HFFc6 (cell line): ENCODE results near the gene NOSIP. TPM values are rescaled to one million over a fixed set of nuclear protein-coding genes. Genes with fewer than 3 reads are reported as not detected.

Source experiments
- DNase-seq: peaks from one replicate; pipeline ENCODE4 v3.0.0-alpha.2; 2018
- H3K27ac Mint-ChIP-seq: 2 replicates; pipeline ENCODE4 v1.8.0; 2020; ENCODE audit warnings: mild to moderate bottlenecking, mixed read lengths
- H3K27me3 Mint-ChIP-seq: 2 replicates; pipeline ENCODE4 v1.8.0; 2021; ENCODE audit warnings: mild to moderate bottlenecking, moderate library complexity, mixed read lengths; ENCODE audit not compliant: insufficient read depth
- H3K36me3 Mint-ChIP-seq: 2 replicates; pipeline ENCODE4 v1.8.0; 2021; ENCODE audit warnings: low read depth, mixed read lengths
- H3K4me1 Mint-ChIP-seq: 2 replicates; pipeline ENCODE4 v1.8.0; 2020; ENCODE audit warnings: low read depth, mixed read lengths
- H3K4me3 Mint-ChIP-seq: 2 replicates; pipeline ENCODE4 v1.8.0; 2020; ENCODE audit warnings: mild to moderate bottlenecking, moderate library complexity, mixed read lengths
- H3K9me3 Mint-ChIP-seq: 2 replicates; pipeline ENCODE4 v1.8.0; 2020; ENCODE audit warnings: mild to moderate bottlenecking, mixed read lengths
- CTCF ChIP-seq: fragments of 200-600 bp; sonication (generic); IDR thresholded peaks from 2 replicates; pipeline ENCODE4 v1.5.0; 2021; ENCODE audit warnings: antibody characterized with exemption, mild to moderate bottlenecking
- total RNA-seq, 6 experiments: library from RNA; stranded (reverse); fragmentation: NEBNext Ultra II Directional; extraction: Animal tissue kit (Norgen Biotek cat#: 25700); gene quantifications; 2 replicates in 1 of 6; 3 replicates in 5 of 6; pipeline ENCODE4 v1.2.3, GENCODE V29; 2021

The NOSIP gene
- total RNA-seq, 6 experiments from 2014 or later = 66.0 to 79.7 (median 72.4) TPM

GRCh38 chr19:49597703-49597974 lies 17.3 kb upstream of the NOSIP start:
- peaks cover 17% of the 10 kb centered on the region for H3K4me1 Mint-ChIP-seq
- DNase-seq = no peak
- H3K36me3 Mint-ChIP-seq = peaks cover 14% of the 10 kb centered on the region; the same call in 1 of the 2 replicates
- H3K9me3 Mint-ChIP-seq = no peaks in the 10 kb centered on the region
- no peak overlapping the region for H3K27ac Mint-ChIP-seq
- no peaks in the 10 kb centered on the region; the same call in 1 of the 2 replicates for H3K27me3 Mint-ChIP-seq
- no peak overlapping the region for H3K4me3 Mint-ChIP-seq
- no peak for TF ChIP-seq CTCF

- Mint-ChIP-seq H3K9me3 (no peaks in the 10 kb centered on the region), H3K4me1 (peaks cover 20% of the 10 kb centered on the region), H3K36me3 (peaks cover 16% of the 10 kb centered on the region; the same call in 1 of the 2 replicates), H3K4me3 (no peak overlapping the region), H3K27ac (no peak overlapping the region), H3K27me3 (no peaks in the 10 kb centered on the region; the same call in 1 of the 2 replicates)
- peak; percentile 34 for TF ChIP-seq CTCF
- no peak for DNase-seq
Observed at GRCh38 chr19:49596954-49597702, 16.8 kb upstream of the NOSIP start.

GRCh38 chr19:49596407-49596806 lies 16.1 kb upstream of the NOSIP start:
- Mint-ChIP-seq H3K27ac (no peak overlapping the region), H3K4me1 (peaks cover 20% of the 10 kb centered on the region), H3K9me3 (no peaks in the 10 kb centered on the region), H3K36me3 (peaks cover 16% of the 10 kb centered on the region; the same call in 1 of the 2 replicates), H3K27me3 (no peaks in the 10 kb centered on the region), H3K4me3 (no peak overlapping the region)
- no peak for DNase-seq
- no peak for TF ChIP-seq CTCF

GRCh38 chr19:49595819-49596404 lies 15.6 kb upstream of the NOSIP start:
- no peaks in the 10 kb centered on the region for H3K27me3 Mint-ChIP-seq
- no peak for DNase-seq
- H3K27ac Mint-ChIP-seq = no peak overlapping the region
- H3K4me1 Mint-ChIP-seq = peaks cover 20% of the 10 kb centered on the region
- peaks cover 16% of the 10 kb centered on the region; the same call in 1 of the 2 replicates for H3K36me3 Mint-ChIP-seq
- no peak overlapping the region for H3K4me3 Mint-ChIP-seq
- no peak for TF ChIP-seq CTCF
- H3K9me3 Mint-ChIP-seq = no peaks in the 10 kb centered on the region

- no peak for DNase-seq
- H3K36me3 Mint-ChIP-seq = peaks cover 16% of the 10 kb centered on the region; the same call in 1 of the 2 replicates
- no peaks in the 10 kb centered on the region for H3K27me3 Mint-ChIP-seq
- peaks cover 20% of the 10 kb centered on the region for H3K4me1 Mint-ChIP-seq
- no peak overlapping the region for H3K27ac Mint-ChIP-seq
- no peak overlapping the region for H3K4me3 Mint-ChIP-seq
- TF ChIP-seq CTCF = no peak
- no peaks in the 10 kb centered on the region for H3K9me3 Mint-ChIP-seq
Observed at GRCh38 chr19:49594993-49595818, 14.8 kb upstream of the NOSIP start.
